Breast epithelium (tissue), 4 donors: ENCODE results near the gene AGO3. TPM values are rescaled to one million over a fixed set of nuclear protein-coding genes. Genes with fewer than 3 reads are reported as not detected.
"Not testable (repeated sequence)": the region's sequence is repeated elsewhere in the genome, so short reads cannot be mapped to it uniquely, and the experiment has no call there.

Experiments used
- DNase-seq, 2 donors: peaks; one replicate each; pipeline ENCODE4 v3.0.0-alpha.2; 2019; ENCODE audit warnings: low spot score in 2 of 2
- H3K27ac ChIP-seq, 2 donors: fragments of 200-600 bp; sonication (generic) in 1 of 2; one replicate each; pipeline ENCODE4 v1.5.1; 2016 to 2019; ENCODE audit warnings: mild to moderate bottlenecking in 1 of 2
- H3K27me3 ChIP-seq, 2 donors: fragments of 200-600 bp; sonication (generic) in 1 of 2; one replicate each; pipeline versions ENCODE4 v1.5.1 to v1.6.0; 2017 to 2019; ENCODE audit warnings: control low read depth in 1 of 2, mild to moderate bottlenecking in 1 of 2
- H3K36me3 ChIP-seq: fragments of 200-600 bp; one replicate; pipeline ENCODE4 v1.5.1; 2019
- H3K4me1 ChIP-seq, 2 donors: fragments of 200-600 bp; sonication (generic); one replicate each; pipeline ENCODE4 v1.5.1; 2016 to 2019; ENCODE audit warnings: control low read depth in 1 of 2
- H3K4me3 ChIP-seq, 3 donors: fragments of 200-600 bp; sonication (generic); 1 replicate in 2 of 3; 2 replicates in 1 of 3; pipeline ENCODE4 v1.5.1; 2016 to 2019; ENCODE audit warnings: mild to moderate bottlenecking in 3 of 3, moderate library complexity in 2 of 3
- H3K9me3 ChIP-seq, 2 donors: fragments of 200-600 bp; sonication (generic) in 1 of 2; one replicate each; pipeline ENCODE4 v1.5.1; 2016 to 2019; ENCODE audit warnings: control low read depth in 1 of 2
- POLR2A ChIP-seq: fragments of 450-650 bp; IDR thresholded peaks from one replicate; pipeline ENCODE4 v1.6.1; 2016; ENCODE audit warnings: antibody characterized with exemption, mild to moderate bottlenecking, moderate library complexity
- POLR2AphosphoS5 ChIP-seq, 3 donors: sonication (generic); formaldehyde crosslinking; IDR thresholded peaks; one replicate each; pipeline ENCODE4 v1.6.1; 2017; ENCODE audit warnings: antibody characterized with exemption in 3 of 3
- intact Hi-C: fragments of 100-400 bp; cut with DNase I; formaldehyde crosslinking; loops from one replicate; pipeline ENCODE4 v1.15.1; 2023; ENCODE audit warnings: low total_unique reads
- total RNA-seq, 3 donors: library from RNA; depleted of rRNA; stranded (reverse); fragments of >200 nt; gene quantifications; one replicate each; pipeline ENCODE4 v1.1.0, GENCODE V29; 2016
- TF ChIP-seq, protein P1 (sequence below), 3 donors: fragments of 450-650 bp; IDR thresholded peaks; one replicate each; pipeline ENCODE4 v1.5.1; 2016 to 2017; ENCODE audit warnings: antibody characterized with exemption in 3 of 3, mild to moderate bottlenecking in 3 of 3, moderate library complexity in 3 of 3

The AGO3 gene
- total RNA-seq, 3 donors from 2014 or later: 28.2 TPM

DNA sequence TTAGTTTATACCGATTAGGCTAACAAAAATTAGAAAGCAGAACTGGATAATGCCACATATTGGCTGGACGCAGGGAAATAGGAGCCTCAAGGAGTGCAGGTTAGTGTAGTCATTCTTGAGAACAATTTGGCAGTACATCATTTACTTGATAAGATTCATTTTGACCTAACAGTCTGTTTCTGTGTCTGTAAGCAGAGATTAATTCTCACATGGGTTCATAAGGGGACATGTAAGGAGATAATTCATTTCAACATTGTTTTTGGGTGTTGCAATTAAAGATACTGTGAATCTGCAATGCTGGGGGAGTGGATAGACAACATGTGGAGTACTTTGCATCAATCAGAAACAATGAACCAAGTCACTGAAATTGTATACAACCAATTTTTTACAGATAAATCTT lies 32.0 kb downstream of the AGO3 start:
- TF ChIP-seq, protein P1, sequence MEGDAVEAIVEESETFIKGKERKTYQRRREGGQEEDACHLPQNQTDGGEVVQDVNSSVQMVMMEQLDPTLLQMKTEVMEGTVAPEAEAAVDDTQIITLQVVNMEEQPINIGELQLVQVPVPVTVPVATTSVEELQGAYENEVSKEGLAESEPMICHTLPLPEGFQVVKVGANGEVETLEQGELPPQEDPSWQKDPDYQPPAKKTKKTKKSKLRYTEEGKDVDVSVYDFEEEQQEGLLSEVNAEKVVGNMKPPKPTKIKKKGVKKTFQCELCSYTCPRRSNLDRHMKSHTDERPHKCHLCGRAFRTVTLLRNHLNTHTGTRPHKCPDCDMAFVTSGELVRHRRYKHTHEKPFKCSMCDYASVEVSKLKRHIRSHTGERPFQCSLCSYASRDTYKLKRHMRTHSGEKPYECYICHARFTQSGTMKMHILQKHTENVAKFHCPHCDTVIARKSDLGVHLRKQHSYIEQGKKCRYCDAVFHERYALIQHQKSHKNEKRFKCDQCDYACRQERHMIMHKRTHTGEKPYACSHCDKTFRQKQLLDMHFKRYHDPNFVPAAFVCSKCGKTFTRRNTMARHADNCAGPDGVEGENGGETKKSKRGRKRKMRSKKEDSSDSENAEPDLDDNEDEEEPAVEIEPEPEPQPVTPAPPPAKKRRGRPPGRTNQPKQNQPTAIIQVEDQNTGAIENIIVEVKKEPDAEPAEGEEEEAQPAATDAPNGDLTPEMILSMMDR (IDR thresholded peaks at IDR 0.05): no peak
- TF ChIP-seq POLR2AphosphoS5 (IDR thresholded peaks at IDR 0.05) (no peak), POLR2A (no peak)
- intact Hi-C loops: no loop called here
- no peak for DNase-seq

DNA sequence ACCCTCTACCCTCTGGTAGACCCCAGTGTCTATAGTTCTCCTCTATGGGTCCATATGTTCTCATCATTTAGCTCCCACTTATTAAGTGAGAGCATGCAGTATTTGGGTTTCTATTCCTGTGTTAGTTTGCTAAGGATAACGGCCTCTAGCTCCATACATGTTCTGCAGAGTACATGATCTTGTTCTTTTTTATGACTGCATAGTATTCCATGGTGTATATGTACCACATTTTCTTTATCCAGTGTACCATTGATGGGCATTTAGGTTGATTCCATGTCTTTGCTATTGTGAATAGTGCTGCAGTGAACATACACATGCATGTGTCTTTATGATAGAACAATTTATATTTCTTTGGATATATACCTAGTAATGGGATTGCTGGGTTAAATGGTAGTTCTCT lies 33.4 kb downstream of the AGO3 start:
- H3K4me1 ChIP-seq, intact Hi-C loops, H3K4me3 ChIP-seq, H3K9me3 ChIP-seq, H3K36me3 ChIP-seq, H3K27me3 ChIP-seq, H3K27ac ChIP-seq, DNase-seq: not testable (repeated sequence)

More for the DNA sequence above, 32.0 kb downstream of the AGO3 start:
- Histone ChIP-seq H3K4me3 (no peak overlapping the region), H3K36me3 (no peaks in the 10 kb centered on the region), H3K27me3 (no peaks in the 10 kb centered on the region), H3K9me3 (no peaks in the 10 kb centered on the region), H3K4me1 (no peaks in the 10 kb centered on the region), H3K27ac (no peak overlapping the region)

DNA sequence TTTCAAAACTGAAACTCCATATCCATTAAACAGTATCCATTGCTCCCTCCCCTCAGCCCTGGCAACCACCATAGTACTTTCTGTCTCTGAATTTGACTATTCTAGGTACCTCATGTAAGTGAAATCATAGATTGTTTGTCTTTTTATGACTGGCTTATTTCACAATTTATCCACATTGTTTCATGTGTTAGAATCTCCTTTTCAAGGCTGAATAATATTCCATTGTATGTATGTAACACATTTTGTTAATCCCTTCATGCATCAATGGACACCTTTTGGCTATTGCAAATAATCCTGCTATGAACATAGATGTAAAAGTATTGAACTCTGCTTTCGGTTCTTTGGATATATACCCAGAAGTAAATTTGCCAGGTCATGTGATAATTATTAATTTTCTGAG lies 37.5 kb downstream of the AGO3 start:
- Histone ChIP-seq H3K27me3 (no peaks in the 10 kb centered on the region), H3K4me3 (no peak overlapping the region), H3K4me1 (no peaks in the 10 kb centered on the region), H3K27ac (no peak overlapping the region), H3K36me3 (no peaks in the 10 kb centered on the region), H3K9me3 (no peaks in the 10 kb centered on the region)
- TF ChIP-seq, protein P1 (IDR thresholded peaks at IDR 0.05): no peak
- TF ChIP-seq POLR2AphosphoS5 (IDR thresholded peaks at IDR 0.05) (no peak), POLR2A (no peak)
- intact Hi-C loops: no loop called here
- DNase-seq: no peak

DNA sequence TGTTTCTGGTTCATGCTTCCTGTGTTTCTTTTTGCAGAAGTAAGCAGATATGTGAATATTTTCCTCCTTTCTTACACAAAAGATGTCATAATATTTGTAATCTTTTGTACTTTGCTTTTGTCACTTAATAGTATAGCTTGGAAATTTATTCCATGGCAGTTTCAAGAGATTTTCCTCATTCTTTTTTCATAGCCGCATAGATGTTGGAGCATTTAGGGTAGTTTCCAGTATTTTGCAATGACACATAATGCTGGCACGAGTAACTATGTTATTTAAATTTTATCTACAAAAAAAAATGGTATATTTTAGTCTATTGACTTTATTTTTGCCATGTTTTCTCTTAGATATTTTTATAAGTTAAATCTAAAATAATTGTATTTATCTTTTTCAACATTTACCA lies 40.7 kb downstream of the AGO3 start:
- H3K27ac ChIP-seq: no peak overlapping the region
- H3K27me3 ChIP-seq: no peaks in the 10 kb centered on the region
- no peak for DNase-seq
- H3K36me3 ChIP-seq: no peaks in the 10 kb centered on the region
- no peak for TF ChIP-seq POLR2A
- no peak for TF ChIP-seq POLR2AphosphoS5 (IDR thresholded peaks at IDR 0.05)
- TF ChIP-seq, protein P1 (IDR thresholded peaks at IDR 0.05): no peak
- no peaks in the 10 kb centered on the region for H3K9me3 ChIP-seq
- no peak overlapping the region for H3K4me3 ChIP-seq
- H3K4me1 ChIP-seq: no peaks in the 10 kb centered on the region
- intact Hi-C loops: no loop called here

DNA sequence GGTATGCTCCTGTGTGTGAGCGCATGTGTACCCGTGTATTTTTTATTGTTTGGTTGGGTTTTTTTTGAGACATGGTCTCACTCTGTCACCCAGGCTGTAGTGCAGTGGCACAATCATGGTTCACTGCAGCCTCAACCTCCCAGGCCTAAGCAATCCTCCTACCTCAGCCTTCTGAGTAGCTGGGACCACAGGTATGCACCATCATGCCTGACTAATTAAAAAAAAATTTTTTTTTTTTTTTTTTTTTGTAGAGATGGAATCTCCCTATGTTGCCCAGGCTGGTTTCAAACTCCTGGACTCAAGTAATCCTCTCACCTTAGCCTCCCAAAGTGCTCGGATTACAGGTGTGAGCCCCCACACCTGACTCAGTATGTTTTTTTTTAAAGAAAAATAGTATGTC lies 41.7 kb downstream of the AGO3 start:
- H3K4me1 ChIP-seq, H3K27me3 ChIP-seq, H3K36me3 ChIP-seq, H3K27ac ChIP-seq, DNase-seq, H3K9me3 ChIP-seq, H3K4me3 ChIP-seq, intact Hi-C loops: not testable (repeated sequence)

DNA sequence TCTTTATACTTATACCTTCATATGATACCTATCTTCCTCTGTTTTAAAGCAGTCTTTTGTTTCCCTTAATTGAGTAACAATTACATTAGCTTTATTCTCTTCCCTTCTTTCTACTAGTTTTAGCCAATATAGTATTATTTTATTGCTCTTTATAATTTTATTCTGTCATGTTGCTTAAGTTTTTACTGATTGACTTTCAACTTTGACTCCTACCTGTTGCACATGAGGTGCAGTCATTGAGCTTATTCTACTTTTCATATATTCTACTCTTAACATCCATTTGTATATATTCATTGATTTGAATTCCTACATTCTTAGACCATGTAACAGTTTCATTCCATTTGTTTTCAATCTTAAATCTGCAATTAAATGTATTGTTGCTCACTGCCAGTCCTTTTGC lies 49.2 kb downstream of the AGO3 start:
- Histone ChIP-seq H3K27ac (no peak overlapping the region), H3K27me3 (no peaks in the 10 kb centered on the region), H3K36me3 (no peaks in the 10 kb centered on the region), H3K9me3 (no peaks in the 10 kb centered on the region), H3K4me1 (no peaks in the 10 kb centered on the region), H3K4me3 (no peak overlapping the region)
- DNase-seq: no peak
- intact Hi-C loops: no loop called here
- TF ChIP-seq, protein P1 (IDR thresholded peaks at IDR 0.05): no peak
- TF ChIP-seq POLR2A (no peak), POLR2AphosphoS5 (IDR thresholded peaks at IDR 0.05) (no peak)
